AG04450 (cell line): ENCODE data around the gene THOC2. TPM values are rescaled to one million over a fixed set of nuclear protein-coding genes. Genes with fewer than 3 reads are reported as not detected.
A peak's percentile ranks its signal among the peaks of the same experiment; 100 is the strongest.

Experiments used
- CTCF ChIA-PET: fragments of 300-600, 350-600 bp; formaldehyde crosslinking; extraction: SDS; loops from one replicate; lab custom pipeline; 2022; ENCODE audit warnings: antibody characterized with exemption, inconsistent platforms; lab: Charles Lee
- POLR2A ChIA-PET: fragments of 350-600 bp; formaldehyde crosslinking; extraction: SDS; loops from one replicate; lab custom pipeline; 2021; ENCODE audit warnings: antibody characterized with exemption, inconsistent platforms; lab: Yijun Ruan, JAX
- DNase-seq: peaks from one replicate; pipeline ENCODE4 v3.0.0-alpha.2; 2011; ENCODE audit warnings: low read depth, low spot score
- H3K27ac ChIP-seq: one replicate; pipeline ENCODE4 v1.5.1; 2012; ENCODE audit warnings: low read depth, low read length, control low read depth
- H3K27me3 ChIP-seq: one replicate; pipeline ENCODE4 v1.6.0; 2012; ENCODE audit warnings: low read length; ENCODE audit not compliant: control insufficient read depth, insufficient read depth
- H3K4me3 ChIP-seq: 2 replicates; pipeline ENCODE4 v1.5.1; 2011; ENCODE audit warnings: mild to moderate bottlenecking, low read depth, low read length, control low read depth
- H3K9me3 ChIP-seq: 2 replicates; pipeline ENCODE4 v1.5.1; 2012; ENCODE audit warnings: low read length; ENCODE audit not compliant: control insufficient read depth, insufficient read depth
- CTCF ChIP-seq: IDR thresholded peaks from 2 replicates; pipeline ENCODE4 v1.5.1; 2011; ENCODE audit warnings: low read depth, low read length, control low read depth, inconsistent platforms
- polyA plus RNA-seq: library from polyadenylated mRNA; depleted of rRNA; stranded (reverse); fragments of >200 nt; gene quantifications from 2 replicates; pipeline ENCODE4 v1.2.3, GENCODE V29; 2011

Gene THOC2
- polyA plus RNA-seq, 1 experiment: 91.2 TPM

GRCh38 chrX:123647244-123647643 is 85.6 kb downstream of the THOC2 start:
- Histone ChIP-seq H3K27me3 (no peaks in the 10 kb centered on the region), H3K27ac (no peak overlapping the region), H3K9me3 (no peaks in the 10 kb centered on the region), H3K4me3 (no peak overlapping the region)
- ChIA-PET POLR2A (no interaction called here), CTCF (interaction anchor here (0.7 kb wide), 1 partner anchor 58 kb away, joined by 9 read pairs; no protein-coding TSS in a partner anchor)
- TF ChIP-seq CTCF: no peak
- no peak for DNase-seq

- ChIA-PET CTCF (no interaction called here), POLR2A (no interaction called here)
- no peak for TF ChIP-seq CTCF
- no peaks in the 10 kb centered on the region for H3K9me3 ChIP-seq
- no peak overlapping the region for H3K27ac ChIP-seq
- H3K27me3 ChIP-seq: no peaks in the 10 kb centered on the region
- DNase-seq: no peak
- no peak overlapping the region for H3K4me3 ChIP-seq
Observed at GRCh38 chrX:123629502-123629901, 103.3 kb downstream of the THOC2 start.

GRCh38 chrX:123626962-123627361 is 105.9 kb downstream of the THOC2 start:
- no peak for TF ChIP-seq CTCF
- ChIA-PET CTCF (no interaction called here), POLR2A (no interaction called here)
- DNase-seq: peak; percentile 2
- H3K27me3 ChIP-seq: no peaks in the 10 kb centered on the region
- H3K4me3 ChIP-seq: no peak overlapping the region
- no peaks in the 10 kb centered on the region for H3K9me3 ChIP-seq
- H3K27ac ChIP-seq: peak overlapping the region; percentile 39

- Histone ChIP-seq H3K27me3 (no peaks in the 10 kb centered on the region), H3K27ac (no peak overlapping the region), H3K4me3 (no peak overlapping the region), H3K9me3 (no peaks in the 10 kb centered on the region)
- ChIA-PET POLR2A (no interaction called here), CTCF (no interaction called here)
- no peak for TF ChIP-seq CTCF
- DNase-seq: no peak
Observed at GRCh38 chrX:123625952-123626351, 106.9 kb downstream of the THOC2 start.

GRCh38 chrX:123625477-123625876 is 107.4 kb downstream of the THOC2 start:
- ChIA-PET CTCF (no interaction called here), POLR2A (no interaction called here)
- Histone ChIP-seq H3K27me3 (no peaks in the 10 kb centered on the region), H3K4me3 (no peak overlapping the region), H3K27ac (no peak overlapping the region), H3K9me3 (no peaks in the 10 kb centered on the region)
- no peak for DNase-seq
- no peak for TF ChIP-seq CTCF
